Gastrocnemius medialis (tissue), 4 donors: ENCODE results near the gene DOP1B.

Experiments
- CTCF ChIP-seq, 5 experiments: fragments of 450-650 bp in 3 of 5; fragments of 200-600 bp in 2 of 5; sonication (generic) in 2 of 5; IDR thresholded peaks in 4 of 5; conservative IDR thresholded peaks in 1 of 5; 1 replicate in 4 of 5; 2 replicates in 1 of 5; pipeline ENCODE4 v1.5.1; 2016 to 2019; ENCODE audit warnings: antibody characterized with exemption in 5 of 5, mild to moderate bottlenecking in 3 of 5, moderate library complexity in 3 of 5
- POLR2A ChIP-seq, 2 donors: fragments of 450-650 bp; IDR thresholded peaks; one replicate each; pipeline ENCODE4 v1.6.1; 2017; ENCODE audit warnings: antibody characterized with exemption in 2 of 2, mild to moderate bottlenecking in 2 of 2, moderate library complexity in 2 of 2

- no peak for TF ChIP-seq CTCF (IDR thresholded peaks at IDR 0.05 in 4 of 5, conservative IDR thresholded peaks at IDR 0.05 in 1 of 5)
- TF ChIP-seq POLR2A (IDR thresholded peaks at IDR 0.05): no peak
Measured at GRCh38 chr21:36171336-36171735, 14.7 kb downstream of the DOP1B start.
